A549 (cell line): ENCODE measurements around the gene GDF10.

Source experiments
- BHLHE40 ChIP-seq: IDR thresholded peaks from 2 replicates; pipeline ENCODE4 v1.6.1; 2012; ENCODE audit warnings: low read depth, low read length, inconsistent platforms
- CEBPB ChIP-seq, 2 experiments: fragments of >200 bp in 1 of 2; sonication (Bioruptor Twin) in 1 of 2; formaldehyde crosslinking in 1 of 2; IDR thresholded peaks; 2 replicates each; pipeline ENCODE4 v1.6.1; 2012 to 2016
- CHD2 ChIP-seq: fragments of 150-350 bp; IDR thresholded peaks from 2 replicates; pipeline ENCODE4 v1.6.1; 2014; ENCODE audit warnings: low read length; ENCODE audit not compliant: partially characterized antibody
- HDAC2 ChIP-seq: fragments of 200-600 bp; sonication (generic); IDR thresholded peaks from 2 replicates; pipeline ENCODE4 v1.6.1; 2016
- KDM5A ChIP-seq: fragments of 200-600 bp; sonication (generic); IDR thresholded peaks from 2 replicates; pipeline ENCODE4 v1.6.1; 2016; ENCODE audit warnings: antibody characterized with exemption, mild to moderate bottlenecking
- PHF8 ChIP-seq: fragments of 200-600 bp; sonication (generic); IDR thresholded peaks from 2 replicates; pipeline ENCODE4 v1.6.1; 2016; ENCODE audit warnings: low read depth, mild to moderate bottlenecking, antibody characterized with exemption, moderate library complexity, borderline replicate concordance
- POLR2A ChIP-seq: IDR thresholded peaks from 2 replicates; pipeline ENCODE4 v1.6.1; 2012; ENCODE audit warnings: mild to moderate bottlenecking, low read length
- POLR2AphosphoS2 ChIP-seq: conservative IDR thresholded peaks from 2 replicates; pipeline ENCODE4 v1.6.1; 2012; ENCODE audit warnings: low read length, improper control_type of control experiment, inconsistent platforms
- RCOR1 ChIP-seq: fragments of 150-350 bp; IDR thresholded peaks from 2 replicates; pipeline ENCODE4 v1.6.1; 2014; ENCODE audit warnings: antibody characterized with exemption, low read length, low read depth
- SMC3 ChIP-seq: fragments of >200 bp; sonication (Bioruptor Twin); formaldehyde crosslinking; IDR thresholded peaks from 3 replicates; pipeline ENCODE4 v1.6.1; 2018; ENCODE audit warnings: inconsistent platforms
- TF ChIP-seq, protein P1 (sequence below): fragments of >200 bp; sonication (Bioruptor Twin); formaldehyde crosslinking; IDR thresholded peaks from 2 replicates; pipeline ENCODE4 v1.6.1; 2016
- TF ChIP-seq, protein P2 (sequence below): fragments of >200 bp; sonication (Bioruptor Twin); formaldehyde crosslinking; IDR thresholded peaks from 3 replicates; pipeline ENCODE4 v1.6.1; 2016
- TF ChIP-seq, protein P3 (sequence below): fragments of >200 bp; sonication (Bioruptor Twin); formaldehyde crosslinking; IDR thresholded peaks from 3 replicates; pipeline ENCODE4 v1.5.1; 2016

DNA sequence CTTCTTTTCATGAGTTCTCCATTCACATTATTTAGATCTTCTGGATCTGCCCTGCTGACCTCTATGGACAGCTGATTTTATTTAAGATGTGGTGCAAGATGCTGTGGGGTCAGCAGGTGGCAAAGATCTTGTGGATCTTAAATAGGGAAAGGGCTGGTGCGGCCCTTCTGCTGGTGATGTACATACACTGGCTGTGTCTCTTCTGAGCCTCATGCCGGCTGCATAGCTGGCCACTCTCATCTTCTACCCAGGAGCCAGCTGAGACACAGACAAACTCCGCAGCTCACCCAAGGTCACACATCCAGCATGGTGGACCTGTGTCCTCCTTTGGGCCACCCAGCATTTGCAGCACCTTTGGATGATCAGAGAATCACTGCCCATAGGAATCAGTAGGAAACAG, 57.9 kb downstream of the GDF10 start:
- TF ChIP-seq, protein P1, sequence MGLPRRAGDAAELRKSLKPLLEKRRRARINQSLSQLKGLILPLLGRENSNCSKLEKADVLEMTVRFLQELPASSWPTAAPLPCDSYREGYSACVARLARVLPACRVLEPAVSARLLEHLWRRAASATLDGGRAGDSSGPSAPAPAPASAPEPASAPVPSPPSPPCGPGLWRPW, result no peak
- TF ChIP-seq POLR2A, result no peak
- no peak for TF ChIP-seq BHLHE40
- TF ChIP-seq, protein P2, sequence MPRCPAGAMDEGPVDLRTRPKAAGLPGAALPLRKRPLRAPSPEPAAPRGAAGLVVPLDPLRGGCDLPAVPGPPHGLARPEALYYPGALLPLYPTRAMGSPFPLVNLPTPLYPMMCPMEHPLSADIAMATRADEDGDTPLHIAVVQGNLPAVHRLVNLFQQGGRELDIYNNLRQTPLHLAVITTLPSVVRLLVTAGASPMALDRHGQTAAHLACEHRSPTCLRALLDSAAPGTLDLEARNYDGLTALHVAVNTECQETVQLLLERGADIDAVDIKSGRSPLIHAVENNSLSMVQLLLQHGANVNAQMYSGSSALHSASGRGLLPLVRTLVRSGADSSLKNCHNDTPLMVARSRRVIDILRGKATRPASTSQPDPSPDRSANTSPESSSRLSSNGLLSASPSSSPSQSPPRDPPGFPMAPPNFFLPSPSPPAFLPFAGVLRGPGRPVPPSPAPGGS, result no peak
- TF ChIP-seq, protein P3, sequence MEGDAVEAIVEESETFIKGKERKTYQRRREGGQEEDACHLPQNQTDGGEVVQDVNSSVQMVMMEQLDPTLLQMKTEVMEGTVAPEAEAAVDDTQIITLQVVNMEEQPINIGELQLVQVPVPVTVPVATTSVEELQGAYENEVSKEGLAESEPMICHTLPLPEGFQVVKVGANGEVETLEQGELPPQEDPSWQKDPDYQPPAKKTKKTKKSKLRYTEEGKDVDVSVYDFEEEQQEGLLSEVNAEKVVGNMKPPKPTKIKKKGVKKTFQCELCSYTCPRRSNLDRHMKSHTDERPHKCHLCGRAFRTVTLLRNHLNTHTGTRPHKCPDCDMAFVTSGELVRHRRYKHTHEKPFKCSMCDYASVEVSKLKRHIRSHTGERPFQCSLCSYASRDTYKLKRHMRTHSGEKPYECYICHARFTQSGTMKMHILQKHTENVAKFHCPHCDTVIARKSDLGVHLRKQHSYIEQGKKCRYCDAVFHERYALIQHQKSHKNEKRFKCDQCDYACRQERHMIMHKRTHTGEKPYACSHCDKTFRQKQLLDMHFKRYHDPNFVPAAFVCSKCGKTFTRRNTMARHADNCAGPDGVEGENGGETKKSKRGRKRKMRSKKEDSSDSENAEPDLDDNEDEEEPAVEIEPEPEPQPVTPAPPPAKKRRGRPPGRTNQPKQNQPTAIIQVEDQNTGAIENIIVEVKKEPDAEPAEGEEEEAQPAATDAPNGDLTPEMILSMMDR, result no peak
- no peak for TF ChIP-seq RCOR1
- no peak for TF ChIP-seq HDAC2
- no peak for TF ChIP-seq CEBPB (IDR thresholded peaks at IDR 0.05)
- no peak for TF ChIP-seq POLR2AphosphoS2
- TF ChIP-seq KDM5A, result no peak
- TF ChIP-seq CHD2, result no peak
- TF ChIP-seq PHF8, result no peak
- no peak for TF ChIP-seq SMC3
